GM21526 (cell line): ENCODE data around the gene PIWIL4.
A peak's percentile ranks its signal among the peaks of the same experiment; 100 is the strongest.
"Not testable (repeated sequence)": the region's sequence is repeated elsewhere in the genome, so short reads cannot be mapped to it uniquely, and the experiment has no call there.

Experiments
- ATAC-seq: cut with Tn5 transposase; IDR thresholded peaks from one replicate; pipeline ENCODE4 v1.9.1; 2021; ENCODE audit warnings: moderate library complexity; ENCODE audit not compliant: unreplicated experiment, low FRiP score

The PIWIL4 gene

GRCh38 chr11:94583213-94583865 is 16.2 kb downstream of the PIWIL4 start:
- ATAC-seq = no peak

DNA sequence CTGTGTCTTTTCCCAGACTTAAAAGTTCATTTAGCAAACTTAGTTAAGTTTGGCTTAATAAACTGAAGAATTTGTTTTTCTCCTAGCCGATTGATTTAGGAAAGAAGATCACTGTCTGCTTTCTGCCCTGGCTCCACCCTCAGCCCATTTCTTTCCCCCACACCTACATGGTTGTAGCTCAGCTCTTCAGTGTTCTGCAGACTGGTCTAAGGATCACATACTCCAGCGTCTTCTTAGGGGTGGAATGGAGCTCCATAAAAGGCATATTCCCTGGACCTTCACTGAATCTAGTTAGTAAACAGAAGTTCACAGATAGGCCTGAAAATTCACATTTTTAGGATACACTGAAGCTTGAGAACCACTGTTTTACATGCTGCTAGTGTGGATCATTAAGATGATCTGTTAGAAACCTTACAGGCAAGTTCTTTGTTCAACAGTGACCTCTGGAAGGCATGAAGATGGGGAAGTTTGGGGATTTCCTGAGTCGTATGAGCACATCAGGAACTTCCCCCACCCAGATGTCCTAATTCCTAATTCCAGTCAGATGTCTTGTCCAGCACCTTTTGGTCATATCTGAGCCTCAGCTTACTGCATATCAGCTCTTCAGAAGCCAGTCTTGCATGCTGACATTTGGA is 16.8 kb downstream of the PIWIL4 start:
- ATAC-seq = no peak

DNA sequence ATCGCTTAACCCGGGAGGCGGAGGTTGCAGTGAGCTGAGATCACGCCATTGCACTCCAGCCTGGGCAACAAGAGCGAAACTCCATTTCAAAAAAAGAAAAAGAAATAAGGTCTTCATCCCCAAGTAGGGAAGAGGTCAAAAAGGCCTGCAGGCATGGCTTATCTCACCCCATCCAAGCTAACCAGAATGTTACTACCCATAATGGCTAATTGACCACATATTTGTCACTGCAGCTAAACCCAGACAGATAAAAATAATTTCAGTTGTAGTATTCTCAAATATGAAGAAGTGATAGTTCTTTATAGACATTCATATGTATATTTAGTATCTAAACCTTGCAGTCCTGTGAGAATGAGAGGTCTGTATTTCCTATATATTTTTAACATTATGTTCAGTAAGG is 17.8 kb downstream of the PIWIL4 start:
- ATAC-seq = no peak

GRCh38 chr11:94585399-94585798 is 18.2 kb downstream of the PIWIL4 start:
- ATAC-seq = no peak

DNA sequence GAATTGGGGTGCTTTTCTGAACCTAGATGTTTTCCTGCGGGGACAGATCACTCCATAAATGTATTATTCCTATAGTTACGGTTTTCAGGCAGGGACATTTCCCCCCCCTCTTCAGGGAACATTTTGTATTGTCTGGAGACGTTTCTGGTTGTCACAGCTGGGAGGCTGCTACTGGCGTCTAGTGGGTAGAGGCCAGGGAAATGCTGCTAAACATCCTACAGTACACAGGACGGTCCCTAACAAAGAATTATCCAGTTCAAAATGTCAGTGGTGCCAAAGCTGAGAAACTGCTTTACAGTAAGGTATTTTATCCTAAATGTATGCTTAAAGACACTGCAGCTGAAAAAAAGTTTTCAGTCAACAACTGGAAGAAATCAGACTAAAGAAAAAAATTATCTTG is 19.4 kb downstream of the PIWIL4 start:
- ATAC-seq = no peak

GRCh38 chr11:94586978-94587377 is 19.8 kb downstream of the PIWIL4 start:
- no peak for ATAC-seq

GRCh38 chr11:94588366-94588942 is 21.3 kb downstream of the PIWIL4 start:
- ATAC-seq = no peak

DNA sequence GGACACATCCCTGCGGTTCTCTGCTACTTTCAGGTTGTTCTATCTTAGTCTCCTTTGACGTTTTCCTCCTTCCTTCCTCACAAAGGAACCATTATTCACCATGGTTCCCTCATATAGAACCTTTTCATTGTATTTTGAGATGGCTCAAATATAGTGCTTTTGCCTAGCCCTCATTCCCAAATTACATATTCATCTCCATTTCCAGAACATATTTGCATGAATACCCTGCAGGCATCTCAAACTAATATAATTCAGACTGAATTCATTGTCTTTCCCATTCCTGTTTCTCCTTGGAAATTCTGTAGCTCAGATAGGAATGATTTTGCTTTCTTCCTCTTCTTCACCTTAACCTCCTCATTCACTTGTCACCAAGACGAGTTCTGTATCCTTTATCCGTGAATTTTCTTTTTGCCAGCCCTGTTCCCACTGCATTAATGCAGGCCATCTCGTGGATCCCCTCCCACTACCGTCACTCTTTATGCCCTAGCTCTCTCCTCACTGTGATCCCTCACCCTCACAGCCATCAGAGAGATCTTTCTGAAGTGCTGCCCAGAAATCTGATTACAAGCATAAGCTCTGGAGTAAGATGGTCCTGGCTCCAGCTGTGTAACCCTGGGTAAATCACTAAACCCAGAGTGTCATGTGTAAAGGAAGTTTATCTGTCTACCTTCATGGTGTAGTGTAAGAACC is 23.3 kb downstream of the PIWIL4 start:
- no peak for ATAC-seq

- ATAC-seq = peak; percentile 76
Measured at GRCh38 chr11:94593030-94593429, 25.9 kb downstream of the PIWIL4 start.

DNA sequence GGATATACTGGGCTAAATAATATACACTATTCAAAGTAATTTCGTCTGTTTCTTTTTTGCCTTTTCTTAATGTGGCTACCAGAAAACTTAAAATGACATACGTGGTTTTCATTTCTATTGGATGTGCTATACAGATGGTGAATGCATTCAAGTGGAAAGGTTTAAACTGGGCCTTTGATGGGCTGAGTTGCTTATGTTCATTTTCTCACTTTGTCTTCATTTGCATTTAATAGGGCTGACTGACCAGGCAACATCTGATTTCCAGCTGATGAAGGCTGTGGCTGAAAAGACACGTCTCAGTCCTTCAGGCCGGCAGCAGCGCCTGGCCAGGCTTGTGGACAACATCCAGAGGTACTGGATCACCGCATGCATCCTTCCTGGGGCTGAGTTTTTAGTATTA is 27.9 kb downstream of the PIWIL4 start:
- ATAC-seq = no peak

DNA sequence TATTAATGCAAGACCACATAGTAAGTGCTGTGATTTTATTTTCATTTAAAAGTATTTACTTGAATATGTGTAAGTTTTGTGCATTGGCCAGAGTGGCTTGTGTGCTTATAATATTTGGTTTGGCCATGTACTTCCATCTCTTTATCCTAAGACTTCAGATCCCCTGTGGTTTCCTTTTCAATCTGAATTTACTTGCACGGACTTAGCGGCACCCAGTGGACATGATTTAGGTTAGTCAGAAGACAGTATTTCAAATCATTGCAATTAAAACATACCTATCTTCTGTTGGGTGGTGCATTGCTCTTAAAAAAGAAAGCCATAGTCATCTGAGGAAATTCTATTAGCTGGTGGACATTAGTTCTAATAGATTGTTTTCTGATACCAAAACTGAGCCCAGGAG is 30.7 kb downstream of the PIWIL4 start:
- no peak for ATAC-seq

- ATAC-seq = no peak
Measured at GRCh38 chr11:94599510-94599909, 32.3 kb downstream of the PIWIL4 start.

GRCh38 chr11:94602430-94603372 is 35.5 kb downstream of the PIWIL4 start:
- peak; percentile 74 for ATAC-seq

DNA sequence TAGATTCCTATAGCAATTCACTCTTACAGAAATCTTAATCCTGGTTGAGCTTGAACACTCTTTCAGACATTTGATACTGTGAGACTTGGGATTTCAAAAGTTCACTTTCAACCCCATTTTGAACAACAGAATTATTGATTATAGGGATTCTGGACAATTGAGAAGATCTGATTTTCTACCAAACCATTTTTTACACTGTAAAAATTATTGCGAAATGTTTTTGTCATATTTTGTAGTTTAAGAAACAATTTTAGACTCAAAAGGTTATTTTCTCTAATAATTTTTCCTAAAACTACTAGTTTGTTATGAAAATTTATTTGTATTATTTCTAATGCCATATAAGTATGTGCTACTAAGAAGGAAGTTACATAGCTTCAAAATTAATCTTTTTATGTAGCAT is 36.4 kb downstream of the PIWIL4 start:
- no peak for ATAC-seq

DNA sequence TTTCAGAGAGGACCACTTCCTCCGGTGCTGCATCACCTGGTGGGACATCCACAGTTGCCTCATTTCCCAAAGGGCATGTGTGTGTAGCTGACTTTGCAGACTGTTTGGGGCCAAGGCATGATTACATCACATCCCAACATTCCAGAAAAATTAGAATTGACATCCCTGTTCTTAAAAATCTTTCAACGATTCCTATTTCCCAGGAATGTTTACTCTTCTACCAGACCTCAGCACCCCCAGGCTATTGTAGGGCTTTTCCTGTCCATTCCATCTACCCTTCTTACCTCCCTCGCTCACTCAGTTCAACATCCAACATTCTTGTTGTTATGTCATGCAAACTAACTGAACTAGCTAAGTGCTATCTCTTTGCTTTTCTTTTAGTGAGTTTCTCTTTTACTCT is 37.3 kb downstream of the PIWIL4 start:
- ATAC-seq = no peak

- ATAC-seq = no peak
Measured at GRCh38 chr11:94613120-94613519, 46.0 kb downstream of the PIWIL4 start.

DNA sequence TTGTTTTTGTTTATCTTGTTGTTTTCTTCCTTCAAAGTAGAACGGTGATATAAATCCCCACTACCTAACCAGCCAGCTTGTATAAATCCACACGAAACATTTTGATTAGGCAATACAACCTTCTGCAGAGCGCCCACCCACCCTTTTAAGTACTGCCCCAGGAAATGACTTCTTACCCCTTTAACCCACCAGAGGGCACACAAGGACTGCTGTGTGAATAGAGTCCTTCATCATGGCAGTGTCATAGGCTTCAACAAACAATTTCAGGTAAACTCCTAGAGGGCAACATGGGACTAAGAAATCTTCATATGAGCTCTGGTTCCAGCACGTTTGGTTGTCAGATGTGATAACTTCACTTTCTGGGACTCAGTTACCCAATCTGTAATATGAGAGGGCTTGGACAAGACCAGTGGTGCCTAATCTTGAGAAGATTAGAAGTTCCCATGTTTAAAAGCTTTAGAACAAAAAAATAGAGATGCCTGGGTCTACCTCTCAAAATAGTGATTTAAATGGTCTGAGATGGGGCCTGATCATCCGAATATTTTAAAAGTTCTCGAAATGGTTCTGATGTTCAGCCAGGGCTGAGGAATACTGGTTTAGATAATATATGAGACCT is 56.1 kb downstream of the PIWIL4 start:
- peak; percentile 61 for ATAC-seq

DNA sequence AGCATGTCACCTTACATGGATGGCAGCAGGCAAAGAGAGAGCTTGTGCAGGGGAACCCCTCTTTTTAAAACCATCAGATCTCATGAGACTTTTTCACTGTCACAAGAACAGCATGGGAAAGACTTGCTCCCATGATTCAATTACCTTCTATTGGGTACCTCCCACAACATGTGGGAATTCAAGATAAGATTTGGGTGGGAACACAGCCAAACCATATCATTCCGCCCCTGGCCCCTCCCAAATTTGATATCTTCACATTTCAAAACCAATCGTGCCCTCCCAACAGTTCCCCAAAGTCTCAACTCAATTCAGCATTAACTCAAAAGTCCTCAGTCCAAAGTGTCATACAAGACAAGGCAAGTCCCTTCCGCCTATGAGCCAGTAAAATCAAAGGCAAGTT is 58.3 kb downstream of the PIWIL4 start:
- not testable (repeated sequence) for ATAC-seq

- ATAC-seq = not testable (repeated sequence)
Measured at GRCh38 chr11:94627003-94627560, 59.9 kb downstream of the PIWIL4 start.

- ATAC-seq = no peak
Measured at GRCh38 chr11:94629741-94630140, 62.6 kb downstream of the PIWIL4 start.
